Measurements from ENCODE around the gene PALM2AKAP2.
A peak's percentile ranks its signal among the peaks of the same experiment; 100 is the strongest.
"Not testable (repeated sequence)": the region's sequence is repeated elsewhere in the genome, so short reads cannot be mapped to it uniquely, and the experiment has no call there.

PALM2AKAP2 gene

GRCh38 chr9:109801484-109801883, 21.5 kb downstream of the PALM2AKAP2 start:
- no peak for DNase-seq (ENCODE audit: extremely low read depth in 1 of 2, low read depth in 1 of 2)

- no peak for DNase-seq (ENCODE audit: extremely low read depth in 1 of 2, low read depth in 1 of 2)
Measured at GRCh38 chr9:109802491-109802890, 22.5 kb downstream of the PALM2AKAP2 start.

- no peak for DNase-seq (ENCODE audit: extremely low read depth in 1 of 2, low read depth in 1 of 2)
Measured at GRCh38 chr9:109805050-109805449, 25.1 kb downstream of the PALM2AKAP2 start.

GRCh38 chr9:109806506-109807115, 26.6 kb downstream of the PALM2AKAP2 start:
- DNase-seq (ENCODE audit: extremely low read depth in 1 of 2, low read depth in 1 of 2): no peak

GRCh38 chr9:109811876-109812275, 31.9 kb downstream of the PALM2AKAP2 start:
- DNase-seq (ENCODE audit: extremely low read depth in 1 of 2, low read depth in 1 of 2): no peak

GRCh38 chr9:109812331-109812730, 32.3 kb downstream of the PALM2AKAP2 start:
- no peak for DNase-seq (ENCODE audit: extremely low read depth in 1 of 2, low read depth in 1 of 2)

GRCh38 chr9:109812818-109813281, 32.9 kb downstream of the PALM2AKAP2 start:
- no peak for DNase-seq (ENCODE audit: extremely low read depth in 1 of 2, low read depth in 1 of 2)

GRCh38 chr9:109813303-109813702, 33.3 kb downstream of the PALM2AKAP2 start:
- no peak for DNase-seq (ENCODE audit: extremely low read depth in 1 of 2, low read depth in 1 of 2)

GRCh38 chr9:109813829-109814228, 33.8 kb downstream of the PALM2AKAP2 start:
- DNase-seq (ENCODE audit: extremely low read depth in 1 of 2, low read depth in 1 of 2): no peak

GRCh38 chr9:109815366-109815947, 35.5 kb downstream of the PALM2AKAP2 start:
- DNase-seq (ENCODE audit: extremely low read depth in 1 of 2, low read depth in 1 of 2): no peak

GRCh38 chr9:109816490-109816889, 36.5 kb downstream of the PALM2AKAP2 start:
- DNase-seq (ENCODE audit: extremely low read depth in 1 of 2, low read depth in 1 of 2): no peak

GRCh38 chr9:109817146-109817845, 37.3 kb downstream of the PALM2AKAP2 start:
- DNase-seq (ENCODE audit: extremely low read depth in 1 of 2, low read depth in 1 of 2): no peak

GRCh38 chr9:109817846-109818472, 38.0 kb downstream of the PALM2AKAP2 start:
- peak in 1 of 2 donors; percentile 20 for DNase-seq (ENCODE audit: extremely low read depth in 1 of 2, low read depth in 1 of 2)

- no peak for DNase-seq (ENCODE audit: extremely low read depth in 1 of 2, low read depth in 1 of 2)
Measured at GRCh38 chr9:109821711-109822110, 41.7 kb downstream of the PALM2AKAP2 start.

GRCh38 chr9:109825383-109825782, 45.4 kb downstream of the PALM2AKAP2 start:
- not testable (repeated sequence) for DNase-seq (ENCODE audit: extremely low read depth in 1 of 2, low read depth in 1 of 2)

GRCh38 chr9:109826559-109826958, 46.6 kb downstream of the PALM2AKAP2 start:
- no peak for DNase-seq (ENCODE audit: extremely low read depth in 1 of 2, low read depth in 1 of 2)

- DNase-seq (ENCODE audit: extremely low read depth in 1 of 2, low read depth in 1 of 2): no peak
Measured at GRCh38 chr9:109828254-109828653, 48.3 kb downstream of the PALM2AKAP2 start.

Measured in stimulated activated CD8-positive, alpha-beta memory T cell treated with anti-CD3 and anti-CD28 coated beads, Interleukin-7, amount 100 ng/mL, for 48 hours (primary cell).